Kidney (tissue), 14 donors: ENCODE measurements around the gene POLR3B. TPM values are rescaled to one million over a fixed set of nuclear protein-coding genes. Genes with fewer than 3 reads are reported as not detected.

Source experiments
- DNase-seq, 5 donors: peaks; one replicate each; pipeline ENCODE4 v3.0.0-alpha.2; 2013 to 2020
- FAIRE-seq: peaks from 2 replicates; lab custom pipeline; 2012; peaks lifted over from hg19 to GRCh38; lab: Jason Lieb, UNC
- H3K27ac ChIP-seq, 2 donors: one replicate each; pipeline ENCODE4 v1.7.0; 2013; ENCODE audit warnings: low read depth in 2 of 2, low read length in 2 of 2, inconsistent platforms in 1 of 2
- H3K27me3 ChIP-seq: one replicate; pipeline ENCODE4 v1.7.1; 2013; ENCODE audit warnings: low read length, inconsistent platforms; ENCODE audit not compliant: control insufficient read depth, insufficient read depth
- H3K36me3 ChIP-seq, 3 donors: one replicate each; pipeline versions ENCODE4 v1.7.0 to v1.7.1; 2013; ENCODE audit warnings: low read length in 3 of 3, control low read depth in 1 of 3, inconsistent platforms in 1 of 3; ENCODE audit not compliant: insufficient read depth in 3 of 3, control insufficient read depth in 2 of 3
- H3K4me1 ChIP-seq, 3 donors: one replicate each; pipeline versions ENCODE4 v1.7.0 to v1.7.1; 2013; ENCODE audit warnings: low read length in 3 of 3, inconsistent platforms in 1 of 3, low read depth in 1 of 3; ENCODE audit not compliant: control insufficient read depth in 2 of 3, insufficient read depth in 2 of 3
- H3K4me3 ChIP-seq, 3 donors: one replicate each; pipeline versions ENCODE4 v1.7.0 to v1.8.1; 2013; ENCODE audit warnings: low read length in 3 of 3, control low read depth in 1 of 3, inconsistent platforms in 1 of 3
- H3K9ac ChIP-seq, 3 donors: one replicate each; pipeline versions ENCODE4 v1.7.0 to v1.7.1; 2013; ENCODE audit warnings: low read length in 3 of 3, control low read depth in 1 of 3, inconsistent platforms in 1 of 3
- H3K9me3 ChIP-seq, 3 donors: one replicate each; pipeline versions ENCODE4 v1.7.0 to v1.7.1; 2013; ENCODE audit warnings: low read length in 3 of 3, control low read depth in 1 of 3, inconsistent platforms in 1 of 3; ENCODE audit not compliant: control insufficient read depth in 2 of 3, insufficient read depth in 1 of 3
- intact Hi-C: fragments of 100-400 bp; cut with DNase I; formaldehyde crosslinking; loops from one replicate; pipeline ENCODE4 v1.11.1; 2022
- polyA plus RNA-seq: library from polyadenylated mRNA; stranded (reverse); fragments of 350-450 nt; fragmentation: Illumina TruSeq; extraction: RNeasy Lipid Tissue Mini Kit (QIAGEN cat#74804); gene quantifications from one replicate; pipeline ENCODE4 v1.2.3, GENCODE V29; 2014; ENCODE audit warnings: low read depth, low replicate concordance; ENCODE audit not compliant: insufficient read depth
- total RNA-seq: library from RNA; stranded (reverse); fragmentation: NEBNext Ultra II Directional; extraction: Animal tissue kit (Norgen Biotek cat#: 25700); gene quantifications from one replicate; pipeline ENCODE4 v1.2.1, GENCODE V29; 2021
- TF ChIP-seq, protein P1 (sequence below): IDR thresholded peaks from 3 replicates; pipeline ENCODE4 v1.5.1; 2012; ENCODE audit warnings: mild to moderate bottlenecking, moderate library complexity, borderline replicate concordance; ENCODE audit not compliant: insufficient read depth; ENCODE audit errors: extremely low read depth
- donor health status: control.
- donor health status: control.
- donor health status: control.
- donor health status: control.
- donor health status: control.
- donor health status: DM: yes; HTN: yes; CAD: no.
- donor health status: Normal renal cell carcinoma (clear cell type).

Gene POLR3B
- total and polyA plus RNA-seq, 2 donors from 2014 or later: 5.2 to 9.7 TPM

DNA sequence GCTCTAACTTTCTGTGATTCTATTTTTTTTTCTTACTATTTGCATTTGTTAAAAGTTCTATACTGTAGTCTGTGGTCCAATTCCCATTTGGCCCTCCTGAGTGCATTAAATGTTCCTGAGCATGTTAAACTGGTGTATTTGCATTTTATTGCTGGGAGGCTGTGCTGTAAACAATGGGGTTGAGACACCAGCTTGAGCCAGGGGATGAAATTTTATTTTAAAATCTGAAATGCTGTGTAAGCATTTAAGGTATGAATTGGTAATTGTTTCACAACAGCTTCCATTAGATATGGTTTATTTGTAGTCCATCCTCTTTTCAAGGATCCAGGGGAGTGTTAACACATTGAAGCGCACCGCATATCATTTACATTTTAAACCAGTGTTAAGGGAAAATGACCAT is 135.3 kb downstream of the POLR3B start:
- Histone ChIP-seq H3K4me1 (peaks cover 0 to 8% (median 0%) of the 10 kb centered on the region in 3 donors), H3K9ac (no peak overlapping the region), H3K36me3 (peaks cover 0 to 4% (median 2%) of the 10 kb centered on the region in 3 donors), H3K9me3 (no peaks in the 10 kb centered on the region), H3K4me3 (no peak overlapping the region), H3K27ac (no peak overlapping the region), H3K27me3 (no peaks in the 10 kb centered on the region)
- no peak for DNase-seq
- TF ChIP-seq, protein P1, sequence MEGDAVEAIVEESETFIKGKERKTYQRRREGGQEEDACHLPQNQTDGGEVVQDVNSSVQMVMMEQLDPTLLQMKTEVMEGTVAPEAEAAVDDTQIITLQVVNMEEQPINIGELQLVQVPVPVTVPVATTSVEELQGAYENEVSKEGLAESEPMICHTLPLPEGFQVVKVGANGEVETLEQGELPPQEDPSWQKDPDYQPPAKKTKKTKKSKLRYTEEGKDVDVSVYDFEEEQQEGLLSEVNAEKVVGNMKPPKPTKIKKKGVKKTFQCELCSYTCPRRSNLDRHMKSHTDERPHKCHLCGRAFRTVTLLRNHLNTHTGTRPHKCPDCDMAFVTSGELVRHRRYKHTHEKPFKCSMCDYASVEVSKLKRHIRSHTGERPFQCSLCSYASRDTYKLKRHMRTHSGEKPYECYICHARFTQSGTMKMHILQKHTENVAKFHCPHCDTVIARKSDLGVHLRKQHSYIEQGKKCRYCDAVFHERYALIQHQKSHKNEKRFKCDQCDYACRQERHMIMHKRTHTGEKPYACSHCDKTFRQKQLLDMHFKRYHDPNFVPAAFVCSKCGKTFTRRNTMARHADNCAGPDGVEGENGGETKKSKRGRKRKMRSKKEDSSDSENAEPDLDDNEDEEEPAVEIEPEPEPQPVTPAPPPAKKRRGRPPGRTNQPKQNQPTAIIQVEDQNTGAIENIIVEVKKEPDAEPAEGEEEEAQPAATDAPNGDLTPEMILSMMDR: no peak
- intact Hi-C loops: no loop called here
- no peak for FAIRE-seq

DNA sequence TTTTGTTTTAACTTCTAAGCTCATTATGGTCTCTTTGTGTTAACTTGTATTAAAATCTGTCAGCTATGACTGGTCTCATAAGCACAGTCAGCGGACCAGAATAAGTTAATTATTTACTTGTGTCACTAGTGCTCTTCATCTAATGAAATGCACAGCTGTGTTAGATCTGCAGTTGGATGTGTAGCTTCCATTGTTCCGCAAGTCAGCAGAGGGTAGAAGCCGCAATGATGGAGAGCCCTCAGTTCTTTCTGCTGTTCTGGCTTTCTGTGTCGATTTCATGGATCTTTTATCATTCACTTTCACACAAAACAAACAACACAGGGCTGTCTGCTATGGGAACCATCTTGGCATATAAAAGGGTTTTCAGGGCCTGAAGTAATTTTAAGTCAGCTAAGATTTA is 136.0 kb downstream of the POLR3B start:
- peak in 4 of 5 donors; percentile 28 to 84 (median 64) for DNase-seq
- Histone ChIP-seq H3K27me3 (no peaks in the 10 kb centered on the region), H3K4me3 (no peak overlapping the region), H3K36me3 (peaks cover 0 to 6% (median 2%) of the 10 kb centered on the region in 3 donors), H3K9me3 (no peaks in the 10 kb centered on the region), H3K4me1 (peaks cover 0 to 8% (median 0%) of the 10 kb centered on the region in 3 donors), H3K9ac (no peak overlapping the region), H3K27ac (no peak overlapping the region)
- peak; percentile 58 for FAIRE-seq
- intact Hi-C loops: no loop called here
- TF ChIP-seq, protein P1: no peak

DNA sequence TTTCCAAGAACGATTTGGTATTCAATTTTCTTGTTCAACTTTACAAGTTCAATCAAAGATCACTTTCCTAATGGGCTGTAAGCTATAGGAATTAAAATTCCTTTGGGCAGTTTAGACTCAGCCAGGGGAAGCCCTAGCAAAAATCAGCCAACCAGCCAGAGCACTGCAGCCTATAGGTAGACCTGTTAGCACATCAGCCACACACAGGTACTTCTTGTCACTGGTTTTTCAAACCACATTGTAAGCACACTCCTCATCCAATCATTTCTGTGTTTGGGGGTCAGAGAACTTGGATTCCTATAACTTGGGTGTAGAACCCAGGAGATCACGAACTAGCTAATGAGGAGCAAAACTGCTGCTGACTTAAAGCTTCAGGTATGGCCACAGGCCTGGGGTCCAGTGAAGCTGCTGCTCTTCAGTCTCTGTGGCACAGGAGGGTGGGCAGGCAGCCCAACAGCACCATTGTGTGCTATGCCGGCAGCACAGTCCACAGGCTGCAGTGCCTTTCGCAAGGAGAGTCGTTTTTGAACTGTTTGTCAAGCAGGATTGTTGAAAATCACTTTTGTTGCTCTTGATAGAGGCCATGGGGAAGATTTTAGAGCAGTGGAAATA is 137.9 kb downstream of the POLR3B start:
- TF ChIP-seq, protein P1: no peak
- DNase-seq (peak in 1 of 5 donors; percentile 14), FAIRE-seq (no peak)
- Histone ChIP-seq H3K4me1 (peaks cover 0 to 8% (median 0%) of the 10 kb centered on the region in 3 donors), H3K27me3 (no peaks in the 10 kb centered on the region), H3K27ac (no peak overlapping the region), H3K9me3 (no peaks in the 10 kb centered on the region), H3K4me3 (no peak overlapping the region), H3K36me3 (peaks cover 0 to 10% (median 2%) of the 10 kb centered on the region in 3 donors), H3K9ac (no peak overlapping the region)
- intact Hi-C loops: no loop called here
